NOMO-1 treated with dmso at 0.1 percent for 144 hours (cell line): ENCODE data around the gene MERTK.

ENCODE experiments used
- DNase-seq: peaks from one replicate; lab custom pipeline; 2025; ENCODE audit not compliant: unreplicated experiment; lab: John Stamatoyannopoulos, UW

Gene MERTK

DNA sequence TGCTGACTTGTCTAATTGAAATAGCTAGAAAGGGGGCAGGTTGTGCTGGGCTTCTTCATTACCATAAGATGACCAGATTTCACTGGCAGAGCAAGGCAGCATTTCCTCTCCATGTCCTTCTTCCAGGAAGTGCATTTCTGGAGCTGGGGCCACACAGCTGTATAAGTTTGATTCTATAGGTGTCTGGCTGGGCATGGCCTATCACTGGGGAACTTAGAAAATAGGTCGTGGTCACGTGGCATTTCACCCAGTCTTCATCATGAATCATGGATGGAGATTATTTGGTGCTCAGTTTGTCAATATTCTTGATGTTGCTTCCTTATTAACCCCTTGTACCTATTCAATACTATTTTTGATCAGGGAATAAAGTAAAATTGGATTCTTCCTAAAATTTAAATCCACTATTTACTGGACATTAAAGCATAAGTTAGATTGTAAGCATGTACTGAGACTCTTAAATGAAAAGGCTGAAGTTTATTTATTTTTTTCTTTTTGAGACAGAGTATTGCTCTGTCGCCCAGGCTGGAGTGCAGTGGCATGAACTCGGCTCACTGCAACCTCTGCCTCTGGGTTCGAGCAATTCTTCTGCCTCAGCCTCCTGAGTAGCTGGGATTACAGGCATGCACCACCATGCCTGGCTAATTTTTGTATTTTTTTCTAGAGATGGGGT, 107.1 kb downstream of the MERTK start:
- DNase-seq = no peak

DNA sequence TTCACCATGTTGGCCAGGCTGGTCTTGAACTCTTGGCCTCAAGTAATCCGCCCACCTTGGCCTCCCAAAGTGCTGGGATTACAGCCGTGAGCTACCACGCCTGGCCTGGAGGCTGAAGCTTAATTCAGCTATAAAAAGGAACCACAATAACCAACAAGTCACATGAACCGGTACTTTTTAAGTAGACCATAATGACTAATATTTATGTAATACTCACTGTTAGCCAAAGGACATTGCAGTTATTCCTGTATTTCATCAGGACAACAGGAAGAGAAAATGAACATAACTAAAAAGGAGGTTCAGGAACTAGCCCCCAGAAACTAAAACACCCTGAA, 107.6 kb downstream of the MERTK start:
- peak; percentile 13 for DNase-seq

DNA sequence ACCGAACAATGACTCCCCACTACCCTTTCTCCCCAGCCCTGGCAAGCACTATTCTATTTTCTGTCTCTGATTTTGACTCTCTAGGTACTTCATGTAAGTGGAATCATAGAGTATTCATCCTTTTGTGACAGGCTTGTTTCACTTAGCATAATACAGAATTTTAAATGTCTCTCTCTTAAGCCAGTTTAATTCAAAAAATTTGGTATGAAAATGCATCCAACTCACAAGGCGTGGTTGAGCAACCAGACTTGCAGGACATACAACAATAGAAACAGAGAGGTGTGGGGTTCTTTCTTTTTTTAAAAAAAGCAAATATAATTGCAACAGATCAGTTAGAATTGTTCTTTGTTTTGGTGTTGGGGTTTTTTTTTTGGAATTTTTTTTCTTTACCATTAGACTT, 109.1 kb downstream of the MERTK start:
- no peak for DNase-seq

DNA sequence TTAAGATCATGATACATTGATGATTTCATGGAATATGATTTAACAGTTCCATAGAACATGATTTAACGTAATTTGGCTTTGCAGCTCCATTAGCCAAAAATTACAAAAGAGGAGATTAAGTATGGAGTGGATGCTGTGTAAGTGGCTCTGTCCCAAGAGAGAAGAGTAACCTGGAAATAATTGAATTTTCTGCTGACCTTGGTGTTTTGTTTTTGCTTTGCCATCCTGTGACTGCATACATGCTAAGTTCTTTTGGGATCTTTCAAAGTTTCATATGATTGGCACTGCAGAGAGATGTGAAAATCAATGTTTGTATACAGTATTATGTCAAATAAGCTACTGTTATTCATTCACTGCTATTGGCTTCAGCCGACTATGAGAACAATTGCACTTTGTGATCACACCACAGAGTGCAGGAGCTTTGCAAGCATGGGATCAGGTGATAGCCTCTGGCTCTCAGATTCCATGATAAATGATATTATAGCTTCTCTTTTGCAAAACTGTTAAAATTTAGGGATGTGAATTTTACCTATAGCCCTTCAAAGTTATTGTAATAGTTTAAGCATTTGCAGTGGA, 110.6 kb downstream of the MERTK start:
- DNase-seq = no peak

DNA sequence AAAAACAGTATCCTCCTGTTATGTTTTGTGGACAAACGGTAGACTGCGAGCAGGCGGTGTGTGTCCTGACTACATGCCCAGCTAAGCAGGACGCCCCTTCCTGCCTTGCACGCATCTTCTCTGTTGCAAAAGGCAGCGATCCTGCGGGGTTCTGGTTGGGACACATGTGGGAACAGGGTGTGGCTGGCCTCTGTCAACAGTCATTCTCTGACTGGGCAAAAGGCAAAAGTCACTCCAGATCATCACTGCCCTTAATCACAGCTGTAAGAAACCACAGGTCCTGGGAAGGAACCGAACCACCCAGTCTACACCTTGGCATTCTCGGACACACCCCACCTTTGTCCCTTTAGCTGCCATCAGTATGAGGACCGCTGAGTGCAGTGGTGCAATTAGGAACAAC, 112.3 kb downstream of the MERTK start:
- peak; percentile 29 for DNase-seq

DNA sequence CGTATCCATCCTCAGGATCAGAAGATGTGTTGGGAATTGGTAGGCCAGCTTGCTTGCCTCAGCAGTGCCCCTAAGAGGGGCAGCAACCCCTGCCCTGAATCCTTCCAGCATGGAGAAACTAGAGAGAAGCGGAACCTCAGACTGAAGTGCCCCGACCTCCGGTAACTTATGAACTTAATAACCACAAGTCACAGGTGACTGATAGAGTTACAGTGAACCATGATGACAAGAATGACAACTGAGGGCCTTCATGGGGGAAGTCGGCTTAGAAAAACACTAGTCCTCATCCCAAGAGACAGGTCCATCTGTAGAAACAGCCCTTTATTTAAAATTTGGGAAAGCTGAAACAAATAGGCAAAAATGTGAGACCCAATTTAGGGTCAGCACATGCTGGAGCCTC, 114.1 kb downstream of the MERTK start:
- DNase-seq = no peak

DNA sequence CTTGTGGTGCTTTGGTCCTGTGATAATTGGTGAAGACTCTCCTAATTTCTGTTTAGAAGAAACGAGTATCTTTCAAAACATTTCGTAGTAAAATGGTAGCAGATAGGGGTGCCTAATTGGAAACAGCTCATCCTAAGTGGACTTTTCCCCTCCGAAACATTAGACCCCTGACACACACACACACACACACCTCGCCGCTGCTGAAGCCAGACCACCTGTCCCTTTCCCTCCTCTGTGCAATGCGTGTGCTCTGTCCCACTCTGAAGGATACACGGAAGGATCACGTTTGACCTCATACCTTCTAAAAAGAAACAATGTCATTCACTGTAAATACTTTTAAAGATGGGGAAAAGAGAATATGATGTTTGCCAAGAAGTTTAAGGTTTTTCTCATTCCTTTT, 120.4 kb downstream of the MERTK start:
- no peak for DNase-seq

DNA sequence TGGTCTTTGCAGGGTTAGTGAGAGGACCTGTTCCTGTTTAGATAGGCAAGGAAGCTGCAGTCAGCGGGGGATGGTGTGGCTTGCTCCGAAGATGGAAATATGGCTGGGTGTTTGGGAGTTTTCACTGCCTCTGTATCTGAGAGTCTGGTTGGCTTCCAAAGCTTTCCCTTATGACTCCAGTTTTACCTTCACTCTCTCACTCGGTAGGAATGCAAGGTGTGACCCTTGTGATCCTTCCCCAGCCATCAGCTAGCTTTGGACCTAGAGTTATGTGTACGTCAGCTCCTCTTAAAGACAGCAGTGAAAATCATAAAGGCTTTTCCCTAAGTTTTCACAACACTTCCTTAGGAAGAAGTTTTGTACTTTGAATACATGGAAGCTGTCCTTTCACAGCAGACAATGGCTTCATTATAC, 121.2 kb downstream of the MERTK start:
- DNase-seq = no peak

DNA sequence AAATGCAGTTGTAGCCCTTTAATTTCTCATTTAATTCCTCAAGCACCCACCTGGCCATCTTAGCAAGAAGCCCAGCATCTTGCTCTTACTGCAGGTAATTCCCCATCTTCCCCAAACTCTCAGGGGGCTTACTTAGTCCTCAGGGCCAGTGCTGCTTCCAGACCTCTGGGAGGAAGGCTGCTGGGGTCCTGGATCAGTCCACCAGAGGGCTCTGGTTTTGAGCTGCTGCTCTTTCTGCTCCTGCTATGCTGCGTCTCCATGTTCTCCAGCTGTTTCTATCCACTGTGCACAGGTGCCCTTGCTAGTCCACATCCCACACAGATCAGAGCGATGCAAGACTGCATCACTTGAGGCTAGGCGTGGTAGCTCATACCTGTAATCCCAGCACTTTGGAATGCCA, 122.2 kb downstream of the MERTK start:
- DNase-seq = no peak

DNA sequence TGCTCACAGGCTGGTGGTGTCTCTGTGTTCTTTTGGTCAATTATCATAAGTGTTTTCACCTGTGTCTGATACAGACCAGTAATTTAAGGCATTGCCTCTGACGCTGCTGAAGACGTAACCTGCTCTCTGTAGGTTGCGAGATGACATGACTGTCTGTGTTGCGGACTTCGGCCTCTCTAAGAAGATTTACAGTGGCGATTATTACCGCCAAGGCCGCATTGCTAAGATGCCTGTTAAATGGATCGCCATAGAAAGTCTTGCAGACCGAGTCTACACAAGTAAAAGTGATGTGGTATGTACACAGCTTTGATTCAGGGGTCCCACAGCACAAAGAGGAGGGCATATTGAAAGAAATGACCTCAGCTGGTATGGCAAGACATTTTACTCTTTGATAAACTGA, 122.9 kb downstream of the MERTK start:
- DNase-seq = no peak

DNA sequence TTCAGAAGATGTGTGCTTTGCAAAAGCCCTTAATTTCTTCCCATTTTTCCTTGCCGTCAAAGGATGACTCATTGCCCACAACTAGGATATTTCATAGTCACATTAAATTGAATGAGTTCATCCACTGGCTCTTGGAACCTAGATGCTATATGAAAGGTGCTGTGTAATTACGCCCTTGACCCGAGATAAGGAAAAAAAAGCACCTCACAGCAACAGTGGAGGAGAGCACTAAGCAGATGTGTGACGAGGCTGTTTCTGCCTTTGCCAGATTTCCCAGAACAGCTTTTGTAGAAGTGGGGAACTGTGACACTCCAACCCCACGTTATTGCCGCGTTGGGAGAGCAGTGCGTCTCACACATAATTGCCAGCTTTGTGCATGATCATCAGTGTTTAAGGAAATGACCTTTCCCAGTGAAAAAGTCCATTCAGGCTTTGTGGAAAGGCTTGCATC, 123.4 kb downstream of the MERTK start:
- no peak for DNase-seq

DNA sequence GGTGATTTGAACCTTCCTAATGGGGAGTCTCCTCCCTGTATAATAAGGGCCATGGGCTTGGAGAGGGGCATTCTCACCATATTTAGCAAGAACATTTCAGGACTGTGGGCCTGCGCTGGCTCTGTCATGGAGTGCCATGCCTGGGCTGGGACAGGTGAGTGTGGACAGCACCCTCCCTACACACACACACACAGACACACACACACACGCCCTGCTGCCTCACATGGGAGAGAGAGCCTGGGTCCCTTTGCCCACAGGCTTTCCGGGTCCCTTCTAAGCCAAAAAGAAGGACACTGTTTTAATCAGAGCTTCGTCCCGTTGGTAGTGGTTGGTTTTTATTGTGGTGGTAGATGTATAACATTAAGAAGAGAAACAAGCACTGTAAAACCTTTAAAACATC, 125.3 kb downstream of the MERTK start:
- no peak for DNase-seq

DNA sequence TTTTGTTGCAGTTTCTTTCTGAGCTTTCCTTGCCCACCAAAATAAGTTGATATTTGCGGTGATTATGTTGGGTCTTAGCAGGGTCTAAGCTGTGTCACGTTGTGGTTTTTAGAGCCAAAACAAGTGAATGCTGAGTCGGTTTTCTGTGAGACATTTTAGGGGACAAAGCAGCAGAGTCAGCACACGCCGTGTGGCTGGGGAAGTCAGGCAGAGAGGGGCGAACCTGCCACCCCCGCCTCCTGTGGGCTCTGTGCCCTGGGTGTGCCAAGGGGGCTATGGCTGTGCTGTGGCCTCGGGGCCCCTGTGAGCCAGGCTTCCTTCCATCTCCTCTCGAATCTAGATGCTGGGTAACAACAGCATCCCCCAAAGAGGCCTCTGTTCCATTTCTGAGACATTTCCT, 125.8 kb downstream of the MERTK start:
- DNase-seq = no peak

DNA sequence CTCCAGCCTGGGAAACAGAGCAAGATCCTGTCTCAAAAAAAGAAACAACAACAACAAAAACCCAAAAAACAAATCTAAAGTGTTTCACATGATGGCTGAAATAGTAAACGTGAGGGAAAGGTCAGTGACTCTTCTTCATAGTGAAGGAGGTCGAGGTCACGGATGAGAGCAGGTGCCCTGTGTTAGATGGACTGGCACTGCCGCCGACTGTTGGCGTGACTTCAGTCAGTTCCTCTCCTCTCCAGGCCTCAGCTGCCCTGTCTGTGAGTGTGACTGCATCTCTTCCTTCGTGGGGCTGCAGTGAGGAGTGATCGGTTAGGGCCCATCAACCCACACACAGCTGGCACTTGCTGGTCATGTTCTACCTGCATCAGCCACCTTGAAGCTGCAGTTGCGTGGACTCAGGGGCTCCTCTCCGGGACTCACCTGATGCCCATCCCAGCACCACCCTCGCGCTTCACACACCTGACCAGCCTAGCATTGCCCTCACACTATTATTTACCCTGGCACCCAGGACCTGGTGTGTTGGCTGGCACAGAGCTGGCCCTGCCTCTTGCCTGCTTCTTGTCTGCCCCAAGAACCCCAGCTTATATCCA, 126.6 kb downstream of the MERTK start:
- no peak for DNase-seq

DNA sequence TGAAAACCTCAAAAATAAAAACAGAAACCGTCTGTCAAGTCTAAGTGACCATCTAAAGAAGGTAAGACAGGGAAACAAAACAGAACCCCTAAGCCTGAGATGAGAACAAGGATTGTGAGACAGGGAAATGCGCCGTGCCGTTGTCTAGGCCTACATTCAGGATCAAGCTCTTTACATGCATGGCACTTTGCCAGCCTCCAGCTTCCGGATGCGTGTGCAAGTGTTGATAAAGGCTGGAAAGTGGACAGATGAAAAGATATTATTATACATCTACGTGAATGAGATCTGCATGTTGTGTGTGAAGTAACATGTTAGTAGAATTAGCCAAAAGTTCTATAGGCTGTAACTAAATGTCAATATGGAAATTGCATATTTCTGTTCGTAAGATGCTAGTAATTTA, 128.1 kb downstream of the MERTK start:
- DNase-seq = no peak

DNA sequence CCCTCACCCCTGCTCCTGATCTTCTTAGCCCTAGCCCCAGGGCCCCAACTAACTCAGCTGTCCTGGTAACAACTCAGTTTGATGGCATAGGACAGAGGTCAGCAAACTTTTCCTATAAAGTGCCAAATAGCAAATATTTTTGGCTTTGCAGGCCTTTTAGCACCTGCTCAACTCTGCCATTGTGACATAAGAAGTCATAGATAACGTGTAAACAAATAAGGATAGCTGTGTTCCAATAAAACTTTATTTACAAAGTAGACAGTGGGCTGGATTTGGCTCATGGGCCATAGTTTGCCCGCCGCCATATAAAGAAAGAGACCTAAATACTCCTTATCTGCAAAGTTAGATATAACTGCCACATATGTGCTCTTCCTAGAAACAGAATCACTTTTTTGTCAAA, 129.4 kb downstream of the MERTK start:
- no peak for DNase-seq

DNA sequence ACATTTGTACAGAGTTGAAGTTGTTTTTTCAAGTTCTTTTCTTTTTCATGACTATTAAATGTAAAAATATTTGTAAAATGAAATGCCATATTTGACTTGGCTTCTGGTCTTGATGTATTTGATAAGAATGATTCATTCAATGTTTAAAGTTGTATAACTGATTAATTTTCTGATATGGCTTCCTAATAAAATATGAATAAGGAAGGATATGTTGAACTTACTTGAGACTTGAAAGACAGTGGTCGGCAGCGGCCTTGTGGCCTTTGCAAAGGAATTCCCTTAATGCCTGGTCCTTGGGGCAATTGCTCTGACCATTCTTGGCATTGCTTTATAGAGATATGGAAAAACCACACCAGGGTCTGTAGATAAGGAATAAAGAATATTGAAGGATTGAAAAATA, 130.8 kb downstream of the MERTK start:
- no peak for DNase-seq

DNA sequence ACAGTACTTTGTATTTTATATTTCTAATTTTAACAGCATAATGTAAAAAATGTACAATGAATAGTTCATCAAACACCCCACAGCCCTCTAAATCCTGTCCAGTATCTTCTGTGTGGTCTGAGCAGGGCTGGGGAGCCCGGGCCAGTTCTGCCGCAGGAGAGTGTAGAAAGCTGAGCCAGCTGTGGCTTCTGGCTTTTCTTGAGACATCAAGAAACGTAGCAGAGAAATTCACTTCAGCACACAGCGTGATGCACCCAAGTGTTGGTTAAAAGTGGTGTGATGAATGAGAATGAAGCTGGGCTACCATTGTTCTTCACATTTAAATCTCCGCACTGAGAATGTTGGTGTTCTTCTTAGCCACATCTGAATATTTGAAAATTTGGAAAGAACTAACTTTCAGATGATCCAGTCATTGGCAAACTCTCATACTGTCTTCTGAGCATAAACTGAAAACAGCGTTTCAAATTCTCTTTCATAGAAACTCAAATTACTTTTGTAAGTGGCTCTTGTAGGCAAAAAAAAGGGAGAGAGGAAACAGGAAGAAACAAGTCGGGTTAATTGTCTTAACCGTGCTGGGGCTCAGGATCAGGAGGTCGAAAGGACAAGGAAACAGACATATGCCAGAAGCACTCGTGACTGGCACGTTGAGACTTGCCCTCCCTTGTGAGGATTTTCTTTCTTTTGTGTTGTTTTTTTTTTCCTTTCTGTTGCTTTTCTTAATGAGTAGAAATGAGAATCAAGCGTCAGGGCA, 133.2 kb downstream of the MERTK start:
- DNase-seq = peak; percentile 54

DNA sequence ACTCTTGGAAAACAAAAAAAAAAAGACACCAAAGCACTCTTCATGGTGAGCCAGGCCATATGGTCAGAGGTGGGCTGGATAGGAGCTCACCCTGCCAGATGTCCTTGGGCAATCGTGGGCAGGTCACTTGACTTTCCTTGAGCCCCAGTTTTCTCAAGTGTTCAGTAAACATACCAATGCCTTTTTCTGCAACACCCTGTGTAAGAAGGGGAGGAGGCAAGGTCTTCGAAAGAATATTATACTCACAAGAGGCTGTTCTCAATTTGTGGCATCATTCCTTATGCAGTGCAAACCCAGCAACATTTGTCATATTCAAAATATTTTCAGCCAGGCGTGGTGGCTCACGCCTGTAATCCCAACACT, 133.8 kb downstream of the MERTK start:
- no peak for DNase-seq

DNA sequence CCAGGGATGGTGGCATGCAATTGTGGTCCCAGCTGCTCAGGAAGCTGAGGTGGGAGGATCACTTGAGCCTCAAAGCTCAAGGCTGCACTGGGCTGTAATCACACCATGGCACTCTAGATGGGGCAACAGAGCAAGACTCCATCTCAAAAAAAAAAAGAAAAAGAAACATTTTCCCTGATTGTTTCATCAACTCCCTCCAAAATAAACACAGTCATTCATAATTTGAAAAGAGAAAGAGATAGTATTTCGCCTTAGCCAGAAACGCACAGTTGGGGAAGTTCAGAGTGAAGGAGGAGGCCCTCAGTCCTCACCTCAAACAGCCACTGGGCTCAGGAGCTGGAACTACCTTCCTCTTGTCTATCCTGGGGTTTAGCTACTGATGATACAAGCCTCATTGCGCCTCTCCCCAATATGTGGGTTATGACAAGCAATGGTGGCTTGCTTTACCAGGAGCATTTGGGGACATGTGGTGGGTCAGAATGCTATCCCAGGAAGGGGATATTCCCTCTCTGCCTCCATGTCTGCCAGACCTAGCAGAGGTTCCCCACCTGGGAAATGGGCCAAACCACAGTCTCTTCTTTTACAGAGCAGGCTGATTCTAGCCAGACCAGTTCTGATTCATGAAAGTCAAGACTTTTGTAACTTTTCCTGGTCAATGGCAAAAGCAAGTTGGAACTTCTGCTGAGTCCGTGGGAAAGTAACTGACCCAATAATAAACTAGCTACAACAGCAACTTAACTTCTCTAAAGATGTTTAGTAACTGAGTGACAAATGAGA, 134.5 kb downstream of the MERTK start:
- peak; percentile 5 for DNase-seq

DNA sequence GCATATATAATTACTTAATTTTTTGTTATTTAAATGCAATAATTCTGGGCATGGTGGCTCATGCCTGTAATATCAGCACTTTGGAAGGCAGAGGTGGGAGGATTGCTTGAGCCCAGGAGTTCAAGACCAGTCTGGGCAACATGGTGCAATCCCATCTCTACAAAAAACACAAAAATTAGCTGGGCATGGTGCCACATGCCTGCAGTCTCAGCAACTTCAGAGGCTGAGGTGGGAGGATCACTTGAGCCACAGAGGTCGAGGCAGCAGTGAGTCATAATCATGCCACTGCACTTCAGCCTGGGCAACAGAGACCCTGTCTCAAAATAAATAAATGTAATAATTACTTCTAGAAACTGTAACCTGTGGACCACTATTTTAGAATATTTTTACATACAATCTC, 135.2 kb downstream of the MERTK start:
- DNase-seq = no peak

DNA sequence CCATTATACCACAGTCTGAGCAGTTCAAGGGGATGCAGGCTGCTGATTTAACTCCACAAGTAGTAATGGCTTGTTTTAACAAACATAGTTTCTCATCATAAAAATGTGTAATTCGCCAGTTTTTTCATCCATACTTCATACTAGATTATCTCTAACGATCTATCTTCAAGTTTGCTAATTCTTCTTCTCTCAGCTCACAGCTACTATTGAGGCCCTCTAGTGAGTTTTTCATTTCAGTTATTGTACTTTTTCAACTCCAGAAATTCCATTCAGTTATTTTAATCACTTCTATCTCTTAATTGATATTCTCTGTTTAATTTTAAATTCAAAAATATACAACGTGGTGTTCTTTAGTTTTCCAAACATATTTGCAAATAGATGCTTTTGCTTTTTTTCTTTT, 136.5 kb downstream of the MERTK start:
- no peak for DNase-seq
